HG03280 (cell line): ENCODE measurements around the gene PIKFYVE.

Source experiments
- ATAC-seq: cut with Tn5 transposase; IDR thresholded peaks from one replicate; pipeline ENCODE4 v1.9.1; 2021; ENCODE audit warnings: mild to moderate bottlenecking, moderate library complexity; ENCODE audit not compliant: unreplicated experiment

PIKFYVE gene

DNA sequence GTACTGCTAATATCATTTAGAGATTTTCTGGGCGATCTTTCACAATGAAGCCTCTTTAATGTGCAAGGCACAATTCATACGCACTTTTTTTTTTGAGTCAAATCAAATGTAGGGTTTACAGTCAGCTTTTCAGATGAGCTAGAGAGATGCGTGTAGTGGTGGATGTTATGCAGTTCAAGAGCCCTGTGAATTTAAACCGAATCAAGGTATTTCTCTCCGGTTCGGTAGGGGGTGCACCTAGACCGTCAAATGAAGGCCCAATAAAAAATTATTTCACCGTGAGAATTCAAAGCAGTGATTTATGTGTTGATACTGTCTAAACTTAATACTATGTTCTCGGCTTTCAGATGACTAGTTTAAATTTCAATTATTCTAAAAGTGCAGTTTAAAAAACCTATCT is 141.6 kb downstream of the PIKFYVE start:
- no peak for ATAC-seq
